GM18873 (cell line): ENCODE data around the gene PLCB1.

ENCODE experiments used
- ATAC-seq: cut with Tn5 transposase; IDR thresholded peaks from one replicate; pipeline ENCODE4 v1.9.1; 2021; ENCODE audit warnings: mild to moderate bottlenecking, moderate library complexity, moderate number of reproducible peaks; ENCODE audit not compliant: unreplicated experiment, low FRiP score

Gene PLCB1

DNA sequence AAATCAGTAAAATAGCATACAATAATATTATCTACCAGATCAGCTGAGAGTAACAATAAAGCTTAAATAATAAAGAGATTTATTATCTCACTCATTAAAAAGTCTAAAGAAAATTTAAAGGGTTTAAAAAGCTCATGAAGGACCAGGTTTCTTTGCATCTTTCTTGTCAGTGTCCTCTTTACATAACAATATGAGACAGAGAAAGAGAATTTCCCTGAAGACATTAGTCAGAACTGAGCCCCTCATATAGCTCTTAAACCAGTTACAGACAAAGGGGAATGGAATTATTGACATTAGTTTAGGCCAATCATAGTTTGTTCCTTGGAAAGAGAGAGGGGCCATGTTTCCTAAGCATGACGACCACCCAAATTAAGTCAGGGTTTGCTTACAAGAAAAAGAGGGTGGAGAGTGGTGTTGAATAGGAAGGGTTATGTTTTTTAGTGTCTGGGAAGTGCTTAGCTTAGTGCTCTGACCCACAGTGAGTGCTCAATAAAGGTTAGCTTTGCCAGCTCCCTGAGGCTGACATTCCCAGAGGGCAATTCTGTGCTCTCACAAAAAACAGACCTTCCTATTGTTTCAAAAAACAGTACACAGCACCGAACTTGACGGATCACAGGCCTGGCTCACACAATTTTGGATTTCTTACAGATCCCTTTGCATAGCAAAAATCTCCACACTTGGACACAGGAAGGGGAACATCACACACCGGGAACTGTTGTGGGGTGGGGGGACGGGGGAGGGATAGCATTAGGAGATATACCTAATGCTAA, 3.6 kb upstream of the PLCB1 start:
- no peak for ATAC-seq

- ATAC-seq: no peak
These were observed 2.7 kb upstream of the PLCB1 start for GRCh38 chr20:8129211-8129976.

- ATAC-seq: no peak
These were observed 1.1 kb upstream of the PLCB1 start for GRCh38 chr20:8130840-8131526.

DNA sequence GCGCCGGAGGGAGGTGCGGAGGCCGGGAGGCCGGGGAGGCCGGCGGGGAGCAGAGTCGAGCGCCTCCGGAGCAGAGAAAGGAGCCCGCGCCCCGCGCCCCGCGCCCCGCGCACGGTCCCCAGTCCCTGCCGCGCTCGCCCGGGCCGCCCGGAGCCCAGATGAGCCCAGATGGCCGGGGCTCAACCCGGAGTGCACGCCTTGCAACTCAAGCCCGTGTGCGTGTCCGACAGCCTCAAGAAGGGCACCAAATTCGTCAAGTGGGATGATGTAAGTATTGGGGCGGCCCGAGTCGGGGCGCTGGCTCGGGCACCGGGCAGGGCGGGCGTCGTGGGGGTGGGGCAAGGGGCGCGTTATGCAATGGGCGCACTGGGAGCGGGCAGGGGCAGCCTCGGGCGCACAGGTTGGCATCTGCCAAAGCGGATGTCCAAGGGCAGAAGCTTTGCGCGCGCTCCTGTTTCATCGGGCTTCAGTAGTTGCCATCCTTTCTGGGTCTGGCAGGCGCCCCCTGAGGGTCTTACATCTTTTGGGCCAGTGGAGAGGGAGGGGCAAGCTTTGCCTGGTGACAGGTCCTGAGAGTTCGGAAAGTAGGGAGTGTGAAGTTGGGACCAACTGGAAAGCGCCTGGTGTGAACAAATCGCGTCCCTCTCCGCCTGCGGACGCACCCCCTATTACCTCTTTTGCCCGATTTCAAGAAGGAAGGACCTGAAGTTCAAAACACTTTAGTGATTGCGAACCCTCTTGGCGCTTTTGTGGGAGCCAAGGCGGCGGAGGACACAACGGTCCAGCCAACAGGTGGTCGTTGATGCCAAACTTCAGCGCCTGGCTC, 631 bp downstream of the PLCB1 start:
- no peak for ATAC-seq

- no peak for ATAC-seq
These were observed 1.3 kb downstream of the PLCB1 start for GRCh38 chr20:8133310-8133768.

DNA sequence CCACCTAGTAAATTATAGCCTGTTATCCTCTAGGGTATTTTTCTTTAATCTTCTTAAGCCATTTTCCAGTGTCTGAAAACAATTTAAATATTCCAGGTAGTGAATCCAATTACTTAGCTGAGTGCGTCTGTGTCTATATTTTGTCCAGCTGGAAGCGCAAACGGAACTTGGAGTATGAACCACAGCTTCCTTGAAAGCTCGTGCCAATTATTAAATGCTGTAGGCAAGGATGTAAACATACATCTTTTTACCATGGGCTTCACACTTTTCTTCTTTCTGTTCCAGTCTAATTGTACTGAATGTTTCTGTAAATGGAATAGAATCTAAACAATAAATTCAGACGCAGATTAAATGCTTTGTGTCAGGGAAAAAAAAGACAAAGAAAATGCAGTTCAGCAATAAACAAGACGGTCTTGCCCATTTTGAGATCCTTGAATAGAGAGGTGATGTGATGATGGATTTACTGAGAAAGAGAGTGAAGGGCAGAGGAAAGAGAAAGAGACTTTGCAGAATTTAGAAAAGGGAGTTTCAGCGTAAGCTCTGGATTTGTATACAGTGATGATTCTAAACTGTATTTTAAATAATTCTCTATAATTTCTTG, 1.9 kb downstream of the PLCB1 start:
- no peak for ATAC-seq

- no peak for ATAC-seq
These were observed 7.8 kb downstream of the PLCB1 start for GRCh38 chr20:8139899-8140298.

DNA sequence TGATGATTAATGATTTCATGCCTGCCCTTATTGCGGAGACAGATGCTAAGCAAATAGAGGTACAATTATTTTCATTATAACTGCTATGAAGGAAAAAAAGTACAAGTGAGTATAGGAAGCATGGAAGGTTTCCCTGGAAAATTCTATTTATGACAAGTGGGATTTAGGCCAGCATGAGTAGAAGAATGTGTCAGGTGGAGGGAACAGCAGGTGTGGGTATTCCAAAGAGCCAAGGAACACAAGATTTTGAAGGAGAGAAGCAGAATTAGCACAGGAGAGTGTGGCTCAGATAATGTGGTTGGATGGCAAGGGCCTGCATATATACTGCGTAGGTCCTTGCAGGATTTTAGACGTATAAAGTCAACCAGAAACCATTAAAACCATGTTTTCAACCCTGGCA, 11.4 kb downstream of the PLCB1 start:
- no peak for ATAC-seq

DNA sequence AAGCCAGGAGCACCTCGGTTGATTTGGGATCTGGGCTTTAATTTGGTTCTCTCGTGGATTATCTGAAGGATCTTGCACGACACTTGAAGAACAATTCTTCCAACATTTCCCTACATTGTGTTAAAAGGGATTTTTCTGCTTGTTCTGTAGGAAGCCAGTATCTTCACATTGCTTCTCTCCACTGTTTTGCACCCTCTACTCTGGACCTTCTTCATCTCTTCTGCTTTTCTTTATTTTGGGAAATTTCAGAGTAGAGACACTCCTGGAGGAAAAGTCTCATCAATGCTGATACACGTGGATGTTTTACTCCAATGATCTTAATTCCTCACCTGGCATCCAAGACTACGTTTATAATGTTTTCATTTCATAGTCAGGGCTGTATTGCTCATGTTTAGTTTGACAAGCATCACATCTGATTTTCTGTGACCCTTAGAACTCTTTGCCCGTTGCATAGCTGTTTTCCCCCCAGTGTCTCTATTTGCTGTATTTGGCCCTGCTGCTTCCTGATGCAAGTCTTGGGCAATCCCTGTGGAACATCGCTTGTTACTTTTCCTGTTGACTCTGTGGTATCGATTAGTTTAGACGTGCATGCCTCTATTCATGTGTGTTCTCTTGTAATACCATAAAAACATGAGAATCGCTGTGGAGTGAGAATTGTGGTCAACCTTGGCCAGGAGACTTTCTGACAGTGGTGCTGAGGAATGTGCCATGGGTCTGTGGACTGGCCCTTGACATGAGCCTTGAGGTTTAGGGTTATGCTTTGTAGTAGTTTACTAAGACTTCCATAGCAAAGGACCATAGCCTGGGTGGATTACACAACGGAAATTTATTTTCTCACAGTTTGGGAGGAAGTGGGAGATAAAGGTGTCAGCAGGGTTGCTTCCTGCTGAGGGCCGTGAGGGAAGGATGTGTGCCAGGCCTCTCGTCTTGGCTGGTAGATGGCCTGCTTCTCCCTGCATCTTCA, 12.5 kb downstream of the PLCB1 start:
- no peak for ATAC-seq

DNA sequence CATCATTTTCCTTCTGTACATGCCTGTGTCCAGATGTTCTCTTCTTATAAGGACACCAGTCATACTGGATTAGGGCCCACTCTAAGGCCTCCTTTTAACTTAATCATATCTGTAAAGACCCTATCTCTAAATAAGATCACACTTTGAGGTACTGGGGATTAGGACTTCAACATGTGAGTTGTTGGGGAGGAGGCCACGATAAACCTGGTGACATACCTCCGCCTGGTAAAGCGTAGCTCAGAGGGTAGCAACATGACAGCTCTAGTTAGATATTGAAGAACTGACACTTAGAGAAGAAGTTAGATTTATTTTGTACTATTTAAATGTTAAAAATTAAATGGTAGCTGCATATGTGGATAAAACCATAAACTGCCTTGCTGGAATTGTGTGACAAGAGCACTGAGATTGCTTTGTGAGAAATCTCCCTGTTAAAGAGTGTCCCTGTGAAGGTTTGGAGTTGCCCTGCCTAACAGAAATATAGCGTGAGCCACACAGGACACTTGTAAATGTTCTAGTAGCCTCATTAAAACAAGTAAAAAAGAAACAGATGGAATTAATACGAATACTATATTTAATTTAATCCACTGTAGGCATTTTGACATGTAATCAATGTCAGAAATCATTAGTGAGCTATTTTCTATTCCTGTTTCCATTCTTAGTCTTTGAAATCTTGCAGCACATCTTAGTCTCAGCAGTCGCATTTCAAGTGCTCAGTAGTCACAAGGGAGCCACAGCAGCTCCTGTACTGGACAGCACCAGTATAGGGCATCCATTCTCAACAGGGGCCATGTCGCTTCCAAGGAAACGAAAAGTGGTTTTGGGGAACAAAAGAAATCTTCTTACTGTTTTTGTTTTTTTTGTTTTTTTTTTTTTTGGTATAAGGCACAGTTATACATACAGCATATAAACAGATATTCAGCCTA, 13.4 kb downstream of the PLCB1 start:
- no peak for ATAC-seq

DNA sequence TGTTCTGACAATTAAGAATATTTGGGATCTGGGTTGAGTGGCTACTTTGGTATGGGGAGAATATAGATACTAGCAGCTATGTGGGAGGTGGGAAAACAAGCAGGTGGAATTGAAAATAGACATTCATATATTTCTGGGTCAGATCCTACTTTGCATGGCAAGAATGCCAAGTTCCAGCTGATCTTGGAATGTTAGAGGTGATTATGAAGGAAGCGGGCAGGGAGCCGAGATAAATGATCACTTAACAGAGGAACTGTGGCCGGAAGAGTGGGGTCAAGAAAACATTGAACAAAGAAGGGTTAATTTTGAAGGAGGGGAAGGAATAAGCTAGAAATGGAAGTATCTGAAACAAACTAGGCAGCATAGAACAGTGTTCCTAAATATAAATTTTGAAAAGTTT, 15.4 kb downstream of the PLCB1 start:
- no peak for ATAC-seq

GRCh38 chr20:8148501-8148900, 16.4 kb downstream of the PLCB1 start:
- no peak for ATAC-seq

GRCh38 chr20:8150591-8150990, 18.5 kb downstream of the PLCB1 start:
- no peak for ATAC-seq

DNA sequence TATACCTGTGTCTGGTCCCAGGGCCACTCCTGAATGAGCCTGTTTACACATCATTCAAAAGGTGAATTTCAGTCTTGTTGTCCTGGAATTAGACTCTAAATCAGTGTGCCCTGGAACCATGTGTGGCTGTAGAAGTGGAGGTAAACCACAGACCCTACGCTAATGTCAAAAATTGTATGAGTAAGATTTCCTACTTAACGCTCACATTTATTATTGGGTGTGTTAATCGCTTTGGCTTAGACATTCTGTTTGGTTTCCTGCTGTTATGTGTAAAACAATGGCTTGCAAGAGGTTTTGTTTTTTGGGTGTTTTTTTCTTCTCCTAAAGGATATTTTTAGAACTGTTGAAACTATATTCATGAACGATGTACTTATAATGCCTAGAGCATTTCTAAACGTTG, 19.3 kb downstream of the PLCB1 start:
- ATAC-seq: no peak

DNA sequence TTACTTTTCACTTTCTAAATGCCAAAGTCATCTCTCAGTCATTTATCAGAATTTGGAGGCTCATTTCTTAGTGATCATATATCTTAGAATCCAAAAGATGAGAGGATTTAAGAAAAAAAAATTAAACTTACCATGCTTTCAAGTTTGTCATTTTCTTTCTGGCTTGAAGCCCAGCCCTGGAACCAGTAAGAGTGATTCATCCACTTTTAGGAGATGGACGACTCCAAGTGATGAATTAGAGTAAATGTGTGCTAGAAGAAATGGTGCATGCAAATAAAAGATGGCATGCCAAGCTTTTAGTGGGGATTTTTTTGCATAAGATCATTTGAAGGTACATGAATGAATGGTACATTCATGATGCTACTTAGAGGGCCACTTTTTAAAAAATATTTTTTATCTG, 20.1 kb downstream of the PLCB1 start:
- no peak for ATAC-seq

- no peak for ATAC-seq
These were observed 20.8 kb downstream of the PLCB1 start for GRCh38 chr20:8152847-8153246.

GRCh38 chr20:8153281-8153908, 21.3 kb downstream of the PLCB1 start:
- no peak for ATAC-seq
